Keratinocyte (primary cell): Measurements from ENCODE around the gene ANKRD17.

Experiments used
- EZH2 ChIP-seq: IDR thresholded peaks from one replicate; pipeline ENCODE4 v1.6.1; 2012; ENCODE audit warnings: inconsistent platforms, mild to moderate bottlenecking, low read length, moderate library complexity
- TF ChIP-seq, protein P1 (sequence below), 3 experiments: IDR thresholded peaks in 1 of 3; conservative IDR thresholded peaks in 1 of 3; optimal IDR thresholded peaks in 1 of 3; 2 replicates in 2 of 3; 3 replicates in 1 of 3; pipeline versions ENCODE3 to v1.5.1; 2011; ENCODE audit warnings: low read length in 3 of 3, mild to moderate bottlenecking in 3 of 3, moderate library complexity in 2 of 3, control low read depth in 1 of 3, inconsistent platforms in 1 of 3; ENCODE audit not compliant: insufficient read depth in 2 of 3; ENCODE audit errors: extremely low read depth in 1 of 3

GRCh38 chr4:73281396-73281795 lies 22.8 kb upstream of the ANKRD17 start:
- TF ChIP-seq, protein P1, sequence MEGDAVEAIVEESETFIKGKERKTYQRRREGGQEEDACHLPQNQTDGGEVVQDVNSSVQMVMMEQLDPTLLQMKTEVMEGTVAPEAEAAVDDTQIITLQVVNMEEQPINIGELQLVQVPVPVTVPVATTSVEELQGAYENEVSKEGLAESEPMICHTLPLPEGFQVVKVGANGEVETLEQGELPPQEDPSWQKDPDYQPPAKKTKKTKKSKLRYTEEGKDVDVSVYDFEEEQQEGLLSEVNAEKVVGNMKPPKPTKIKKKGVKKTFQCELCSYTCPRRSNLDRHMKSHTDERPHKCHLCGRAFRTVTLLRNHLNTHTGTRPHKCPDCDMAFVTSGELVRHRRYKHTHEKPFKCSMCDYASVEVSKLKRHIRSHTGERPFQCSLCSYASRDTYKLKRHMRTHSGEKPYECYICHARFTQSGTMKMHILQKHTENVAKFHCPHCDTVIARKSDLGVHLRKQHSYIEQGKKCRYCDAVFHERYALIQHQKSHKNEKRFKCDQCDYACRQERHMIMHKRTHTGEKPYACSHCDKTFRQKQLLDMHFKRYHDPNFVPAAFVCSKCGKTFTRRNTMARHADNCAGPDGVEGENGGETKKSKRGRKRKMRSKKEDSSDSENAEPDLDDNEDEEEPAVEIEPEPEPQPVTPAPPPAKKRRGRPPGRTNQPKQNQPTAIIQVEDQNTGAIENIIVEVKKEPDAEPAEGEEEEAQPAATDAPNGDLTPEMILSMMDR (optimal IDR thresholded peaks at IDR 0.05 in 1 of 3, IDR thresholded peaks at IDR 0.05 in 1 of 3, conservative IDR thresholded peaks at IDR 0.05 in 1 of 3; ENCODE audit: extremely low read depth in 1 of 3, insufficient read depth in 2 of 3, low read length in 3 of 3): no peak
- TF ChIP-seq EZH2: no peak
